ENCODE results near the gene SYT1.

DNA sequence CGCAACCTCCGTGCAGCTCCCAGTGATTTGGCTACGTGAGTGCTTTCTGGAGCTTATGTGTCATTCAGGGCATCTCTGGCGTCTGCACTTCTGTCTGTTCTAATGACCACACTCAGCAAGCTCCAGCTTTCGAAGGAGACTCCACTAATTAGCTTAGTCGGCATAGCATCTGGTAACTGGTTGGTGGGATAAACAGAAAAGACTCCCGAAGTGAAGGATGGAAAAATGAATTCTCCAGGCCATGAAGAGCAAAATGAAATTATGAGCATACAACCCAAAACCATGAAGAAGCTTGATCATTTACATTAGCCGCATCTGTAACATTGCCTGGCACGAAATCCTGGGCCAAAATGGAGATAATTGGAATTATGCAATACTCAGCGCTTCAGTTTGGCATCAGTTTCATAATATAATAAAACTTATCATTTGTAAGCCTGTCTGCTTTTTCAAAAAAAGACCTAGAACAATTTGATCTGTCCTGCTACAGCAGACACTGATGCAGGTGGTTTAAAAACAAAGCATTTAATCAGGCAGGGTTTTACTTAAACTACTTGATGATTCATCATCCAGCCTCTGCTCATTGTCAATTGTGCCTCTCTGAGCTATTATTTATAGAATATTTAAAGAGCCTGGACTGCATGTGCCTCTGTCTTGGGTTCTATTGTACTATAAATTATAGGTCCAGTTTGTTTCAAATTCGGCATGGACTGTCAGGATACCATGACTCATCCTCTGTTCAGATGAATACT is 87.4 kb downstream of the SYT1 start:
- TF ChIP-seq CTCF (conservative IDR thresholded peaks at IDR 0.05 in 1 of 2, IDR thresholded peaks at IDR 0.05 in 1 of 2; ENCODE audit: low read depth in 1 of 2, low read length in 2 of 2) = no peak
- TF ChIP-seq EZH2 (IDR thresholded peaks at IDR 0.05; ENCODE audit: low read length, missing control alignments) = no peak
